ENCODE measurements around the gene SLC7A7. TPM values are rescaled to one million over a fixed set of nuclear protein-coding genes. Genes with fewer than 3 reads are reported as not detected.
A peak's percentile ranks its signal among the peaks of the same experiment; 100 is the strongest.

Gene SLC7A7
- total and polyA plus RNA-seq, 2 of the 13 experiments (the other 11 are each of a cell fraction or from before 2014, with no cell fraction given): 0.13 to 0.63 TPM

DNA sequence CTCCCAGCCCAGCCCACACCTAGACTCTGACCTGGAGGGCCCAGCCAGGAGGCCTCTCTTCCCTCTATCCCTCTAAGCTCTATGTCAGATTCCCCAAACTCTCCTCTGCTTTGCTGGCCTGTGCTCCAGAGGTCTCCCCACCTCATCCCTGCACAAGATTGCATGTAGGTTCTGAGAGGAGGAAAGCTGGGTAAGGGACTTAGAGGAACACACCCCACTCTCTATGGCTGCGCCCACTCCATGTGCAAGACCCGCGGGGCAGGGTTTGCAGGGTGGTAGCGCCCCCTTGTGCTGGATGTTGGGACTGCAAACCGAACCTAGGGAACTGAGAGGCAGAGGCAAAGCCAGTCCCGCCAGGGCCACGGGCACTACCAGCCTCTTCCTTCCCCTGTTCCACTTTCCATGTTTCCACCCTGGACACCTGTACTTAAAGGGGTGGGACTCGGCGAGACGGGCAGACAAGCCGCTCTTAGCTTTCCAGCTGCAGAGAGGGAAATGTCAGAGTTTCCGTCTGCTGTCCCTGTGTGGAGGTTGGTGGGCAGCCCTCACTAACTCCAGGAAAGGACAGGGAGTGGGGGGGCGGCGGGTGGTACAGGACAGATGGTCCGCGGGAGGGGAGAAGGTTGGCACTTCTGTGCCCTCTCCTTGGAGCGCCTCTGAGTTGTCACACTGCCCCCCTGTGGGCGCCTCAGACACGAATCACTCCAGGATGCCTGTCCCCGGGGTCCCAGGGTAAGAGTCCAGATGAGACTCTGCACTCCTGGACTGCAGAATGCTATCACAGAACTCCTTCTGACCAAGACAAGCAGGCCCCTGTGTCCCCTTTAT is 37.9 kb upstream of the SLC7A7 start (continued):
- TF ChIP-seq ZNF281 (CRISPR knock-in tag; IDR thresholded peaks at IDR 0.05; ENCODE audit: borderline replicate concordance) (no peak), NCOR1 (IDR thresholded peaks at IDR 0.05; ENCODE audit: borderline replicate concordance, low read length) (peak; percentile 49; the same call in 1 of the 2 replicates), KAT2B (IDR thresholded peaks at IDR 0.05; ENCODE audit: borderline replicate concordance, low read depth, low read length) (no peak), CEBPG (CRISPR knock-in tag; IDR thresholded peaks at IDR 0.05) (peak; percentile 79), ZNF225 (CRISPR knock-in tag; IDR thresholded peaks at IDR 0.05) (peak; percentile 89), SUZ12 (IDR thresholded peaks at IDR 0.05; ENCODE audit: low read depth, low read length) (no peak; the same call in 1 of the 2 replicates), ZBTB20 (CRISPR knock-in tag; IDR thresholded peaks at IDR 0.05; ENCODE audit: borderline replicate concordance, low read depth) (peak; percentile 78; the same call in 1 of the 2 replicates), HOXA5 (CRISPR knock-in tag; IDR thresholded peaks at IDR 0.05) (peak; percentile 39; the same call in 1 of the 2 replicates), HOXA9 (CRISPR knock-in tag; IDR thresholded peaks at IDR 0.05; ENCODE audit: borderline replicate concordance) (no peak), ZGPAT (CRISPR knock-in tag; IDR thresholded peaks at IDR 0.05) (peak; percentile 88), ZSCAN9 (CRISPR knock-in tag; IDR thresholded peaks at IDR 0.05; ENCODE audit: borderline replicate concordance) (peak; percentile 61; the same call in 1 of the 2 replicates), GATAD2A (CRISPR knock-in tag; IDR thresholded peaks at IDR 0.05) (peak; percentile 85), GATA4 (IDR thresholded peaks at IDR 0.05; ENCODE audit: borderline replicate concordance, low read depth) (peak; percentile 55; the same call in 1 of the 2 replicates), SALL1 (CRISPR knock-in tag; IDR thresholded peaks at IDR 0.05) (peak; percentile 96), ZNF781 (CRISPR knock-in tag; IDR thresholded peaks at IDR 0.05; ENCODE audit: borderline replicate concordance, not compliant biosample characterization) (peak; percentile 87), MEIS1 (CRISPR knock-in tag; IDR thresholded peaks at IDR 0.05; ENCODE audit: borderline replicate concordance) (peak; percentile 88), MXI1 (IDR thresholded peaks at IDR 0.05; ENCODE audit: borderline replicate concordance, low read depth, low read length) (peak; percentile 69; the same call in 1 of the 3 replicates), ZNF883 (CRISPR knock-in tag; IDR thresholded peaks at IDR 0.05; ENCODE audit: not compliant biosample characterization) (peak; percentile 98), ZNF720 (CRISPR knock-in tag; IDR thresholded peaks at IDR 0.05) (no peak), NAIF1 (CRISPR knock-in tag; IDR thresholded peaks at IDR 0.05; ENCODE audit: borderline replicate concordance) (no peak; the same call in 1 of the 2 replicates), JUND (CRISPR knock-in tag; IDR thresholded peaks at IDR 0.05) (0 out of 2 replicates have a peak, but pooled peaks have one; percentile 48), ZNF382 (CRISPR knock-in tag; IDR thresholded peaks at IDR 0.05; ENCODE audit: borderline replicate concordance) (no peak)
- TF ChIP-seq, protein P1, sequence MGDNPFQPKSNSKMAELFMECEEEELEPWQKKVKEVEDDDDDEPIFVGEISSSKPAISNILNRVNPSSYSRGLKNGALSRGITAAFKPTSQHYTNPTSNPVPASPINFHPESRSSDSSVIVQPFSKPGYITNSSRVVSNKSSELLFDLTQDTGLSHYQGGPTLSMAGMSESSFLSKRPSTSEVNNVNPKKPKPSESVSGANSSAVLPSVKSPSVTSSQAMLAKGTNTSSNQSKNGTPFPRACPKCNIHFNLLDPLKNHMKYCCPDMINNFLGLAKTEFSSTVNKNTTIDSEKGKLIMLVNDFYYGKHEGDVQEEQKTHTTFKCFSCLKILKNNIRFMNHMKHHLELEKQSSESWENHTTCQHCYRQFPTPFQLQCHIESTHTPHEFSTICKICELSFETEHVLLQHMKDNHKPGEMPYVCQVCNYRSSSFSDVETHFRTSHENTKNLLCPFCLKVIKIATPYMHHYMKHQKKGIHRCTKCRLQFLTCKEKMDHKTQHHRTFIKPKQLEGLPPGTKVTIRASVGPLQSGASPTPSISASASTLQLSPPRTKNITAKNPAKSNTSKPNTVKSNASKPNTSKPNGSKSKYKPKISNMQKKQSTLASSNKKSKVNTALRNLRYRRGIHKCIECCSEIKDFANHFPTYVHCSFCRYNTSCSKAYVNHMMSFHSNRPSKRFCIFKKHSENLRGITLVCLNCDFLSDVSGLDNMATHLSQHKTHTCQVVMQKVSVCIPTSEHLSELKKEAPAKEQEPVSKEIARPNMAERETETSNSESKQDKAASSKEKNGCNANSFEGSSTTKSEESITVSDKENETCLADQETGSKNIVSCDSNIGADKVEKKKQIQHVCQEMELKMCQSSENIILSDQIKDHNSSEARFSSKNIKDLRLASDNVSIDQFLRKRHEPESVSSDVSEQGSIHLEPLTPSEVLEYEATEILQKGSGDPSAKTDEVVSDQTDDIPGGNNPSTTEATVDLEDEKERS (CRISPR knock-in tag; IDR thresholded peaks at IDR 0.05): no peak

All from HepG2 (cell line).